Upper lobe of left lung (tissue), 6 donors: ENCODE data around the gene CERS6. TPM values are rescaled to one million over a fixed set of nuclear protein-coding genes. Genes with fewer than 3 reads are reported as not detected.

Source experiments
- ATAC-seq, 2 donors: fragments of 200-7000 bp; cut with Tn5 transposase; one replicate each; pipeline ENCODE4 v1.9.1; 2022; ENCODE audit warnings: mild to moderate bottlenecking in 2 of 2, moderate library complexity in 2 of 2; ENCODE audit not compliant: low FRiP score in 2 of 2
- DNase-seq, 2 donors: peaks; one replicate each; pipeline ENCODE4 v3.0.0-alpha.2; 2019 to 2020
- H3K27ac ChIP-seq, 4 donors: fragments of 200-600 bp; sonication (generic); one replicate each; pipeline ENCODE4 v1.5.1; 2016 to 2019
- H3K27me3 ChIP-seq, 4 donors: fragments of 200-600 bp; sonication (generic); one replicate each; pipeline ENCODE4 v1.5.1; 2017 to 2019
- H3K36me3 ChIP-seq, 4 donors: fragments of 200-600 bp; sonication (generic); one replicate each; pipeline ENCODE4 v1.5.1; 2016 to 2019
- H3K4me1 ChIP-seq, 4 donors: fragments of 200-600 bp; sonication (generic); one replicate each; pipeline ENCODE4 v1.5.1; 2018 to 2019
- H3K4me3 ChIP-seq, 4 donors: fragments of 200-600 bp; sonication (generic); one replicate each; pipeline ENCODE4 v1.5.1; 2017 to 2019; ENCODE audit warnings: mild to moderate bottlenecking in 2 of 4, moderate library complexity in 1 of 4
- H3K9me3 ChIP-seq, 4 donors: fragments of 200-600 bp; sonication (generic); one replicate each; pipeline ENCODE4 v1.5.1; 2018 to 2019
- CTCF ChIP-seq, 6 experiments: fragments of 450-650 bp in 4 of 6; fragments of 200-600 bp in 2 of 6; sonication (generic) in 2 of 6; IDR thresholded peaks; one replicate each; pipeline ENCODE4 v1.5.1; 2016 to 2019; ENCODE audit warnings: antibody characterized with exemption in 6 of 6
- EP300 ChIP-seq, 4 donors: sonication (generic); formaldehyde crosslinking; IDR thresholded peaks; one replicate each; pipeline ENCODE4 v1.5.1; 2017; ENCODE audit warnings: antibody characterized with exemption in 4 of 4, control low read depth in 2 of 4
- POLR2A ChIP-seq, 4 donors: fragments of 450-650 bp; IDR thresholded peaks; one replicate each; pipeline ENCODE4 v1.5.1; 2016 to 2017; ENCODE audit warnings: antibody characterized with exemption in 4 of 4, mild to moderate bottlenecking in 2 of 4
- POLR2AphosphoS5 ChIP-seq, 2 donors: sonication (generic); formaldehyde crosslinking; IDR thresholded peaks; one replicate each; pipeline ENCODE4 v1.5.1; 2017; ENCODE audit warnings: antibody characterized with exemption in 2 of 2
- WGBS, 2 donors: methylation state at CpG; one replicate each; pipeline ENCODE4 v1.1.5; 2017 to 2018; 5-methylcytosine and 5-hydroxymethylcytosine counted together
- total RNA-seq, 6 donors: library from RNA; depleted of rRNA in 4 of 6; stranded (reverse); fragments of >200 nt in 4 of 6; gene quantifications; one replicate each; pipeline versions ENCODE4 v1.1.0 to v1.2.1, GENCODE V29; 2016 to 2021
- donor health status: DM: no; HTN: no; CAD: no; lungs with moderate emphysema.
- donor health status: DM: no; HTN: yes; CAD: no; lungs with severe emphysema.

CERS6 gene
- total RNA-seq, 6 donors from 2014 or later: 7.3 to 24.7 (median 16.6) TPM

- ATAC-seq (no peak), DNase-seq (no peak)
- Histone ChIP-seq H3K36me3 (no peaks in the 10 kb centered on the region), H3K4me1 (no peaks in the 10 kb centered on the region), H3K27ac (no peak overlapping the region), H3K4me3 (no peak overlapping the region), H3K27me3 (no peaks in the 10 kb centered on the region), H3K9me3 (no peaks in the 10 kb centered on the region)
- WGBS, 2 donors: 82 to 86% methylated on average over 4 of the region's 4 CpGs
- no peak for TF ChIP-seq POLR2AphosphoS5 (IDR thresholded peaks at IDR 0.05)
- TF ChIP-seq CTCF (IDR thresholded peaks at IDR 0.05): no peak
- TF ChIP-seq POLR2A (IDR thresholded peaks at IDR 0.05): no peak
- TF ChIP-seq EP300 (IDR thresholded peaks at IDR 0.05): no peak
Measured at GRCh38 chr2:168730344-168730743, 274.3 kb downstream of the CERS6 start.

GRCh38 chr2:168731002-168731401 lies 274.9 kb downstream of the CERS6 start:
- DNase-seq (no peak), ATAC-seq (no peak)
- 79 to 87% methylated on average over 2 of the region's 2 CpGs for WGBS, 2 donors
- Histone ChIP-seq H3K27me3 (no peaks in the 10 kb centered on the region), H3K36me3 (no peaks in the 10 kb centered on the region), H3K4me1 (no peaks in the 10 kb centered on the region), H3K27ac (no peak overlapping the region), H3K4me3 (no peak overlapping the region), H3K9me3 (no peaks in the 10 kb centered on the region)
- TF ChIP-seq POLR2A (IDR thresholded peaks at IDR 0.05) (no peak), POLR2AphosphoS5 (IDR thresholded peaks at IDR 0.05) (no peak), CTCF (IDR thresholded peaks at IDR 0.05) (no peak), EP300 (IDR thresholded peaks at IDR 0.05) (no peak)

GRCh38 chr2:168731616-168732015 lies 275.5 kb downstream of the CERS6 start:
- Histone ChIP-seq H3K27ac (no peak overlapping the region), H3K27me3 (no peaks in the 10 kb centered on the region), H3K4me1 (no peaks in the 10 kb centered on the region), H3K4me3 (no peak overlapping the region), H3K36me3 (no peaks in the 10 kb centered on the region), H3K9me3 (no peaks in the 10 kb centered on the region)
- 49 to 50% methylated on average over 3 of the region's 3 CpGs for WGBS, 2 donors
- no peak for DNase-seq
- ATAC-seq: peak in 1 of 2 donors; percentile 42
- no peak for TF ChIP-seq EP300 (IDR thresholded peaks at IDR 0.05)
- no peak for TF ChIP-seq POLR2AphosphoS5 (IDR thresholded peaks at IDR 0.05)
- TF ChIP-seq CTCF (IDR thresholded peaks at IDR 0.05): no peak
- TF ChIP-seq POLR2A (IDR thresholded peaks at IDR 0.05): no peak

- DNase-seq: no peak
- no peak overlapping the region for H3K4me3 ChIP-seq
- TF ChIP-seq POLR2AphosphoS5 (IDR thresholded peaks at IDR 0.05) (no peak), CTCF (IDR thresholded peaks at IDR 0.05) (no peak), POLR2A (IDR thresholded peaks at IDR 0.05) (no peak), EP300 (IDR thresholded peaks at IDR 0.05) (no peak)
- no peaks in the 10 kb centered on the region for H3K4me1 ChIP-seq
- ATAC-seq: no peak
- WGBS, 2 donors: 81 to 88% methylated on average over 2 of the region's 2 CpGs
- H3K27ac ChIP-seq: no peak overlapping the region
- no peaks in the 10 kb centered on the region for H3K36me3 ChIP-seq
- no peaks in the 10 kb centered on the region for H3K27me3 ChIP-seq
- H3K9me3 ChIP-seq: no peaks in the 10 kb centered on the region
Measured at GRCh38 chr2:168732100-168732499, 276.0 kb downstream of the CERS6 start.

GRCh38 chr2:168732506-168732905 lies 276.4 kb downstream of the CERS6 start:
- Histone ChIP-seq H3K27me3 (no peaks in the 10 kb centered on the region), H3K36me3 (no peaks in the 10 kb centered on the region), H3K27ac (no peak overlapping the region), H3K9me3 (no peaks in the 10 kb centered on the region), H3K4me1 (no peaks in the 10 kb centered on the region), H3K4me3 (no peak overlapping the region)
- no peak for DNase-seq
- no peak for ATAC-seq
- TF ChIP-seq POLR2AphosphoS5 (IDR thresholded peaks at IDR 0.05) (no peak), EP300 (IDR thresholded peaks at IDR 0.05) (no peak), POLR2A (IDR thresholded peaks at IDR 0.05) (no peak), CTCF (IDR thresholded peaks at IDR 0.05) (no peak)
